Activated T-cell treated with anti-CD3 and anti-CD28 coated beads, Interleukin-2, amount 50 U/mL, for 4 hours (primary cell): ENCODE measurements around the gene LDAF1. TPM values are rescaled to one million over a fixed set of nuclear protein-coding genes. Genes with fewer than 3 reads are reported as not detected.
A peak's percentile ranks its signal among the peaks of the same experiment; 100 is the strongest.
"Not testable (repeated sequence)": the region's sequence is repeated elsewhere in the genome, so short reads cannot be mapped to it uniquely, and the experiment has no call there.

Source experiments
- ATAC-seq, 2 donors: fragments of 200-7000 bp; cut with Tn5 transposase; one replicate each; pipeline ENCODE4 v1.10.0; 2021
- DNase-seq: peaks from one replicate; pipeline ENCODE4 v3.0.0-alpha.2; 2020
- H3K27me3 Mint-ChIP-seq: one replicate; pipeline ENCODE4 v1.8.0; 2021; ENCODE audit warnings: low read depth, mixed read lengths
- H3K36me3 Mint-ChIP-seq: one replicate; pipeline ENCODE4 v1.8.0; 2022; ENCODE audit warnings: mixed read lengths; ENCODE audit not compliant: insufficient read depth
- H3K4me1 Mint-ChIP-seq: one replicate; pipeline ENCODE4 v1.8.0; 2021; ENCODE audit warnings: low read depth, mixed read lengths
- H3K4me3 Mint-ChIP-seq: one replicate; pipeline ENCODE4 v1.8.0; 2021; ENCODE audit warnings: mild to moderate bottlenecking, moderate library complexity, mixed read lengths
- H3K9me3 Mint-ChIP-seq: one replicate; pipeline ENCODE4 v1.8.0; 2021; ENCODE audit warnings: mixed read lengths
- total RNA-seq, 3 donors: library from RNA; stranded (reverse); gene quantifications; one replicate each; pipeline ENCODE4 v1.2.1, GENCODE V29; 2021

The LDAF1 gene
- total RNA-seq: 1 to 10 TPM; 5.1 to 6.6 (median 5.3) TPM

DNA sequence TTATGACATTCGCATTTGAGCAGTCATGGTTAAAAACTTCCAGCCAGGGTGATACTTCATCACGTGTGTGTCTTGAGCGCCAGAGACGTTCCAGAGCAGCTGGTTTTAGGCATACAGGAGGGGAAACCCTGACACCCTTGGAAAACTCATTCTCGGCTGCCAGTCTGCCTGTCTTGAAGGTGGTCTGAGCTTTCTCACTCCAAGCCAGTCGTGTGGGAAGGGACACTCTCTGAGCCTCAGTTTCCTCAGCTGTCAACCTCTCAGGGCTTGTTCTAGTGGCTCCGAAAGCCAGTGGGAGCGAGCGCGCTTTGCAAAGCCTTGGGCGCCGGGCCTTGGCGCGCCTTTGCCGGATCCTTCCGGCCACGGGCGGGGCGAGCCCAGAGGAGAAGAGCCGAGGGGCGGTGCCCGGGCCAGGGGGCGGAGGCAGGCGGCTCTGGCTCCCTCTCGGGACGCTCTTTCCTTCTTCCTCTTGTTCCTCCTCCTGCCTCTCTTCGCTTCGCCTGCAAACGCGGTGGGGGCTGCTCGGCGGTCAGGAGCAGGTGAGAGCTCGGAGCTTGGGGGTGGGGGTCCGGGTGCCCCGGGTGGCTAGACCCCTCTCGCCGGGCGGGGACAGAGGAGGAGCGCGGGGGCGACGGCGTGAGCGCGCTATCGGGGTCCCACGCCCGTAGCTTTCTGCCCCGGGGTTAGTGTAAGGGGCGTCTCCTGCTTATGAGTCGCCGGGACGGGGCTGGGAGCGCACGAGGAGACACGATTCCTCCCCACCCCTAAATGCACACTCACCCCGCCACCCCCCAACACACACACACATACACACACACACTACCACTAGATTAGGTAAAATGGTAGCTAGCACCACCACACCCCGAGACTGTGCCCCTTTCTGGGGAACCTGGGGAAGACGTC lies at the start of gene LDAF1:
TSS of gene LDAF1 (plus strand) at position 467 of the 903 bp plus-strand sequence. CDS start 2,509 bp downstream, outside the sequence.
- peak; percentile 68 for DNase-seq
- Mint-ChIP-seq H3K4me3 (peak within 1 kb of the TSS; percentile 87), H3K9me3 (no peaks in the 10 kb centered on the region), H3K36me3 (peaks cover 7% of the 10 kb centered on the region), H3K27me3 (no peaks in the 10 kb centered on the region), H3K4me1 (peaks cover 17% of the 10 kb centered on the region)
- ATAC-seq: peak; percentile 98 to 99

- peaks cover 13% of the 10 kb centered on the region for H3K4me1 Mint-ChIP-seq
- H3K36me3 Mint-ChIP-seq, H3K4me3 Mint-ChIP-seq, H3K9me3 Mint-ChIP-seq, DNase-seq, ATAC-seq, H3K27me3 Mint-ChIP-seq: not testable (repeated sequence)
Measured at GRCh38 chr16:21115551-21115950, 42.9 kb upstream of the LDAF1 start.

DNA sequence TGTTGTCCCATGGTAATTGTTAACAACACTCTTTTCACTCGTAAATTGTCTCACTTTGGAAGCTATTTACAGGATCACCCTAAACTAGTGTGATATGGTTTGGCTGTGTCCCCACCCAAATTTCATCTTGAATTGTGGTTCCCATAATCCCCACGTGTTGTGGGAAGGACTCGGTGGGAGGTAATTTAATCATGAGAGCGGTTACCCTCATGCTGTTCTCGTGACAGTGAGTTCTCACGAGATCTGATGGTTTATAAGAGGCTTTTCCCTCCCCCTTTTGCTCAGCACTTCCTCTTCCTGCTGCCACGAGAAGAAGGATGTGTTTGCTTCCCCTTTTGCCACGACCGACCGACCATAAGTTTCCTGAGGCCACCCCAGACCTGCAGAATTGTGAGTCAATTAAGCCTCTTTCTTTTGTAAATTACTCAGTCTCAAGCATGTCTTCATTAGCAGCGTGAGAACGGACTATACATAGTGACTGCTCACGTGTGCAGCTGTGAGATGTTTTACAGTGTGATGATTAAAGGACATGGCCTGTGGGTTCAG lies 42.3 kb upstream of the LDAF1 start:
- ATAC-seq: peak in 1 of 2 donors; percentile 58
- Mint-ChIP-seq H3K36me3 (peaks cover 6% of the 10 kb centered on the region), H3K27me3 (no peaks in the 10 kb centered on the region), H3K9me3 (peaks cover 3% of the 10 kb centered on the region), H3K4me3 (peak overlapping the region; percentile 77), H3K4me1 (peaks cover 13% of the 10 kb centered on the region)
- no peak for DNase-seq

- peaks cover 7% of the 10 kb centered on the region for H3K36me3 Mint-ChIP-seq
- no peak overlapping the region for H3K4me3 Mint-ChIP-seq
- DNase-seq (no peak), ATAC-seq (no peak)
- H3K27me3 Mint-ChIP-seq: no peaks in the 10 kb centered on the region
- H3K4me1 Mint-ChIP-seq: peaks cover 13% of the 10 kb centered on the region
- peaks cover 3% of the 10 kb centered on the region for H3K9me3 Mint-ChIP-seq
Measured at GRCh38 chr16:21117567-21117966, 40.9 kb upstream of the LDAF1 start.

GRCh38 chr16:21120976-21121520 lies 37.4 kb upstream of the LDAF1 start:
- Mint-ChIP-seq H3K4me3 (no peak overlapping the region), H3K27me3 (no peaks in the 10 kb centered on the region), H3K4me1 (peaks cover 11% of the 10 kb centered on the region), H3K9me3 (peaks cover 3% of the 10 kb centered on the region), H3K36me3 (peaks cover 7% of the 10 kb centered on the region)
- DNase-seq (no peak), ATAC-seq (no peak)

GRCh38 chr16:21125191-21125590 lies 33.3 kb upstream of the LDAF1 start:
- DNase-seq (no peak), ATAC-seq (no peak)
- Mint-ChIP-seq H3K9me3 (no peaks in the 10 kb centered on the region), H3K4me1 (no peaks in the 10 kb centered on the region), H3K36me3 (peaks cover 5% of the 10 kb centered on the region), H3K27me3 (peaks cover 4% of the 10 kb centered on the region), H3K4me3 (no peak overlapping the region)

- DNase-seq (no peak), ATAC-seq (no peak)
- H3K9me3 Mint-ChIP-seq: no peaks in the 10 kb centered on the region
- H3K36me3 Mint-ChIP-seq: no peaks in the 10 kb centered on the region
- H3K4me1 Mint-ChIP-seq: no peaks in the 10 kb centered on the region
- H3K27me3 Mint-ChIP-seq: peaks cover 4% of the 10 kb centered on the region
- no peak overlapping the region for H3K4me3 Mint-ChIP-seq
Measured at GRCh38 chr16:21126518-21126917, 32.0 kb upstream of the LDAF1 start.

DNA sequence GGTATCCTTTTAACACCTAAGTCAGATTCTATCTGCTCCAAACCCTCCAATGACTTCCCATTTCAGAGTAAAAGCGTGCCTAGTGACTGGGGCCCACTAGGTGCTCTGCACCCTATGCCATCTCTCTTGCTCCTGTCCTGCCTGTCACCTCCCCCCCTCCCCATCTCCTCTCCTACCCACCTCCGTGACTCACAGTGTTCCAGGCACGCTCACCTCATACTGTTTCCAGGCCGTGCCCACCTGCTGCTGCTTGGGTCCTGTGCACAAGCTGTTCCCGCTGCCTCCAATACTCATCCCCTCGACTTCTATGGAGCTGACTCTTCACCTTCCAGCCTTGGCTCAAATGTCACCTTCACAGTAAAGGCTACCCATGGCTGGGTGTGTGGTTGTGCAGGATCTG lies 29.5 kb upstream of the LDAF1 start:
- no peaks in the 10 kb centered on the region for H3K36me3 Mint-ChIP-seq
- ATAC-seq: no peak
- no peak overlapping the region for H3K4me3 Mint-ChIP-seq

DNA sequence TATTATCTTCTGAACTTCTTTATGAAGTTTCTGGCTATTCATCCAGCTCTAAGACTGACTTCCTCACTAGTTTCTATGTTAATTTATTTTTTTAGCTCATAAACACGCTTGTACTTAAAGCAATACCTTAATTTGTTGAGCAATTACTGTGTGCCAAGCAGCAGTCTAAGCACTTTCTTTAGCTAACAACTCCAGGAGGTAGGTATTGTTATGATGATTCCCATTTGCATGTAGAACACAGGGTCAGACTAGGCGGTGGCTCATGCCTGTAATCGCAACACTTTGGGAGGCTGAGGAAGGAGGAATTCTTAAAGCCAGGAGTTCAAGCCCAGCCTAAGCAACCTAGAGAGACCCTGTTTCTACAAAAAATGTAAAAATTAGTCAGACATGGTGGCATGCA lies 27.7 kb upstream of the LDAF1 start:
- DNase-seq (no peak), ATAC-seq (no peak)
- no peaks in the 10 kb centered on the region for H3K9me3 Mint-ChIP-seq
- H3K27me3 Mint-ChIP-seq: peaks cover 4% of the 10 kb centered on the region
- no peaks in the 10 kb centered on the region for H3K36me3 Mint-ChIP-seq
- no peak overlapping the region for H3K4me3 Mint-ChIP-seq
- H3K4me1 Mint-ChIP-seq: no peaks in the 10 kb centered on the region

More for the DNA sequence above, 29.5 kb upstream of the LDAF1 start:
- Mint-ChIP-seq H3K9me3 (no peaks in the 10 kb centered on the region), H3K27me3 (peaks cover 4% of the 10 kb centered on the region), H3K4me1 (no peaks in the 10 kb centered on the region)
- DNase-seq: no peak

DNA sequence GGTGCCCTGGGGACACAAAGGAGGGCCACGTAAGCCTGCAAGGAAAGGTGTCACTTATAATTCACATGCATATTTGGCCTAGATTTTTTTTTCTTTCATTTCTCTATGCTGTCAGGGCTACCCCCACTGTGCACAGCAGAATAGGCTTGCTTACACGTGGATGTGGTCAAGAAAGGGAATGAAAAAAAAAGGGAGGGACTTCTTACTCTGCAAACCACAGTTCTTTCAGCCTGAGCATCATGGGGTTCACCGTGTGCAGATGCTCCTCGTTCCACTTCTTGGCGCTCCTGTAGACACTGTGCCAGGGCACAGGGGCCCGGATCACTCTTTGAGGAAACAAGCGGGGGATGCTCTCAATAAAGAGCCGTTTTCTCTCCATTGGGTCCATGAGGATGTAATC lies 24.4 kb upstream of the LDAF1 start:
- ATAC-seq (no peak), DNase-seq (no peak)
- Mint-ChIP-seq H3K4me1 (no peaks in the 10 kb centered on the region), H3K27me3 (no peaks in the 10 kb centered on the region), H3K36me3 (no peaks in the 10 kb centered on the region), H3K9me3 (no peaks in the 10 kb centered on the region), H3K4me3 (no peak overlapping the region)

- Mint-ChIP-seq H3K36me3 (no peaks in the 10 kb centered on the region), H3K4me3 (no peak overlapping the region), H3K9me3 (peaks cover 9% of the 10 kb centered on the region), H3K4me1 (no peaks in the 10 kb centered on the region), H3K27me3 (peaks cover 39% of the 10 kb centered on the region)
- no peak for ATAC-seq
- no peak for DNase-seq
Measured at GRCh38 chr16:21145738-21146137, 12.7 kb upstream of the LDAF1 start.

DNA sequence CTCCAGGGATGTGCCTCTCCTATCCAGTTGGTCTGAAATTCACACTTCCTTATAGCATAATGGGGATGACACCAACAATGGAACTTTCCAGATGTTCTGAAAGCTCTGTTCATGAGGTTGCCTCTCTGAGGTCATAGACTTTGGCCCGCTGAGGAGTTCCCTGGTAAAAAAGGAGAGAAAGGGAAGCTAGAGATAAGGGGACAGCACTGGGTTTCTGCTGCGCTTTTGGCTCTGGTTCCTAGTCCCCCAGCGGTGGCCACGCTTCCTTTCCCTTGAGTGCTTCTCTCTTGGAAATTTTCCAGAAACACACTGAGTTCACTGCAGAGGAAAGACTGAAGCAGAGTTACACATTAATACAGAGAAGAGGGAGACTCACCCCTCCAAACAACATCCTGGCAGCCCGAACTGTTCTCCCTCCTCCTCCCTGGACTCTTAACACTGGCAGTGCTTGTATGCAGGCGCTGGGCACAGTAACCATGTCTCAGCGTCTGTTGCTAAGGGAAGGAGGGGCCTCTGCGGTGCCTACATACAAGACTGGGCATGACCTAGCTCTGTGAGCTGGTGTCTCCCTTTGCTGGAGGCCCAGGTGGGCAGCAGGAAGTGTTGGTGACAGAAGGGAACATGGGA lies 8.0 kb upstream of the LDAF1 start, which contains the start of gene DNAH3:
TSS of gene DNAH3 (minus strand) at position 472 of the 627 bp plus-strand sequence. CDS start 527 bp downstream, outside the sequence.
- DNase-seq: no peak
- Mint-ChIP-seq H3K4me1 (no peaks in the 10 kb centered on the region), H3K36me3 (no peaks in the 10 kb centered on the region), H3K4me3 (no peak within 1 kb of the TSS), H3K27me3 (peaks cover 37% of the 10 kb centered on the region), H3K9me3 (no peaks in the 10 kb centered on the region)
- ATAC-seq: no peak

GRCh38 chr16:21152160-21153030 lies 6.1 kb upstream of the LDAF1 start:
- H3K27me3 Mint-ChIP-seq: peaks cover 24% of the 10 kb centered on the region
- not testable (repeated sequence) for DNase-seq, H3K9me3 Mint-ChIP-seq, ATAC-seq, H3K36me3 Mint-ChIP-seq, H3K4me3 Mint-ChIP-seq, H3K4me1 Mint-ChIP-seq
